Measurements from ENCODE around the gene SLC18B1.

Gene SLC18B1

DNA sequence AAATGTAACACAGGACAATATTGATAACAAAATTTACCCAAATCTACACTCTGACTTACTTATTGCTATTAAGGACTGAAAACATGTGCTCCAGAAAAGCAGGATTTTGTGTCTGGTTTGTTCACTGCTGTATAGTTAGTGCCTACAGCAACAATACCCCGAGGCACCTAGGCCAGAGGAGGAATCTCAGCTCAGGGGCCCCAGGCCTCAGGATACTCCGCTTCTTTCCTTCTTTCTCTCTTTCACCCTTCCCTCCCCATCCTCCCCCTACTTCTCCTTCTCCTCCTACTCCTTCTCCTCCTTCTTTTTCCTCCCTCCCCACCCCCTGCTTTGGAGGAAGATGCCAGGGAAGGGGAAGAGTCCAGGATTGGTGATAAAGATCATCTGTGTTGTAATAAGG is 39.7 kb downstream of the SLC18B1 start:
- H3K4me3 ChIP-seq (ENCODE audit: low read length): no peak overlapping the region
- no peak for DNase-seq (ENCODE audit: low read depth)
- TF ChIP-seq, protein P1, sequence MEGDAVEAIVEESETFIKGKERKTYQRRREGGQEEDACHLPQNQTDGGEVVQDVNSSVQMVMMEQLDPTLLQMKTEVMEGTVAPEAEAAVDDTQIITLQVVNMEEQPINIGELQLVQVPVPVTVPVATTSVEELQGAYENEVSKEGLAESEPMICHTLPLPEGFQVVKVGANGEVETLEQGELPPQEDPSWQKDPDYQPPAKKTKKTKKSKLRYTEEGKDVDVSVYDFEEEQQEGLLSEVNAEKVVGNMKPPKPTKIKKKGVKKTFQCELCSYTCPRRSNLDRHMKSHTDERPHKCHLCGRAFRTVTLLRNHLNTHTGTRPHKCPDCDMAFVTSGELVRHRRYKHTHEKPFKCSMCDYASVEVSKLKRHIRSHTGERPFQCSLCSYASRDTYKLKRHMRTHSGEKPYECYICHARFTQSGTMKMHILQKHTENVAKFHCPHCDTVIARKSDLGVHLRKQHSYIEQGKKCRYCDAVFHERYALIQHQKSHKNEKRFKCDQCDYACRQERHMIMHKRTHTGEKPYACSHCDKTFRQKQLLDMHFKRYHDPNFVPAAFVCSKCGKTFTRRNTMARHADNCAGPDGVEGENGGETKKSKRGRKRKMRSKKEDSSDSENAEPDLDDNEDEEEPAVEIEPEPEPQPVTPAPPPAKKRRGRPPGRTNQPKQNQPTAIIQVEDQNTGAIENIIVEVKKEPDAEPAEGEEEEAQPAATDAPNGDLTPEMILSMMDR (conservative IDR thresholded peaks at IDR 0.05; ENCODE audit: low read depth, low read length): no peak

DNA sequence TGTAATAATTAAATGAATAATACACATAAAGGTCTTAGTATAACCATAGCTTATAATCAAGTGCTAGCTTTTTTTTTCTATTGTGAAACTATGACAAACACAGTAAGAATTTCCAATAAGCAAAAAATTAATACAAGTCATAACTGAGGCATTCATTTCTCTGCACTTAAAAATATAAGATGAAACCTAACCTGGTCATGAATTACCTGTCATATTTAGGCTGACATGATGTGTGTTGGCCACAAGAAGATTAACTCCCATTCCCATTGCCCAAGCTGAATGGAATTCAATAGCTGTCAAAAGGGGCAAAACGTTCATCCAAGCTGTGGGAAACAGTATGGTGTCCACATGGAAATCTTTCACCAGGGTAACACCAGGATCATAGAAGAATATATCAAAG is 46.2 kb downstream of the SLC18B1 start:
- no peak for DNase-seq (ENCODE audit: low read depth)
- TF ChIP-seq, protein P1 (conservative IDR thresholded peaks at IDR 0.05; ENCODE audit: low read depth, low read length): no peak
- H3K4me3 ChIP-seq (ENCODE audit: low read length): no peak overlapping the region

DNA sequence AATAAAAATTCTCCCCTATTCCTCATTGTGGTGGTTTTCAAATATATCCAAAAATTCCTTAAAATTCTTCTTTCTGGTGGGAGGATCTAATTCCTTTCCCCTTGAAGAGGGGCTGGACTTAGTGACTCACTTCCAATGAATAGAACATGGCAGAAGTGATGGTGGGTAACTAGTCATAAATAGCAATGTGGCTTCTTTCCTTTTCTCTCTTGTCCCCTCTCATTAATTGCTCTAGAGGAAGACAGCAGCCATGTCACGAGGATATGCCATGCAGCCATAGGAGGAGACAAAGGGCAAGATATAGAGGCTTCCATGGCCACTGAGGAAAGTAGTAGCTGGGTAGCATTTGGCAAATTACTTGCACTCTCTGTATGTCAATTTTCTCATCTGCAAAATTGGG is 46.6 kb downstream of the SLC18B1 start:
- H3K4me3 ChIP-seq (ENCODE audit: low read length): no peak overlapping the region
- DNase-seq (ENCODE audit: low read depth): no peak
- TF ChIP-seq, protein P1 (conservative IDR thresholded peaks at IDR 0.05; ENCODE audit: low read depth, low read length): no peak

DNA sequence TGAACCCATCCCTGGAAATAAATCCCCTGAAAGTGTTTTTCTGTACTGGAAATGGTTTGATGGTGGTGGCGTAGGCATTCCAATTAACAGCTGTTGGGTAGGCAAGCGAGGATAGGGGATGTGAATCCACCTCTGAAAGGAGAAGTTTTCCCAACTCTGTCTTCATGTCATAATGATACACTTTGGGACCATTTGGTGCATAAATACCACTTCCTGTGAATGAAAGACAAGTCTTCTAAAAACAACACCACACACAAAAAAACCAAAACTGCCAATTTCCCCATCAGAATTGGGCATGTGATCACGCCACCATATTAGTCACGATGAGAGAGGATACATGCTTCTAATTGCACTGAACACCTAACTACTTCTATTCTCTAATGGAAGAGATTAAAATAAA is 47.1 kb downstream of the SLC18B1 start:
- no peak overlapping the region for H3K4me3 ChIP-seq (ENCODE audit: low read length)
- no peak for DNase-seq (ENCODE audit: low read depth)
- TF ChIP-seq, protein P1 (conservative IDR thresholded peaks at IDR 0.05; ENCODE audit: low read depth, low read length): no peak

GRCh38 chr6:132750455-132751248 is 47.8 kb downstream of the SLC18B1 start:
- TF ChIP-seq, protein P1 (conservative IDR thresholded peaks at IDR 0.05; ENCODE audit: low read depth, low read length): no peak
- no peak for DNase-seq (ENCODE audit: low read depth)
- H3K4me3 ChIP-seq (ENCODE audit: low read length): no peak overlapping the region

GRCh38 chr6:132749111-132749510 is 49.3 kb downstream of the SLC18B1 start:
- TF ChIP-seq, protein P1 (conservative IDR thresholded peaks at IDR 0.05; ENCODE audit: low read depth, low read length): no peak
- DNase-seq (ENCODE audit: low read depth): no peak
- no peak overlapping the region for H3K4me3 ChIP-seq (ENCODE audit: low read length)

GRCh38 chr6:132748446-132748845 is 50.0 kb downstream of the SLC18B1 start:
- H3K4me3 ChIP-seq (ENCODE audit: low read length): no peak overlapping the region
- no peak for DNase-seq (ENCODE audit: low read depth)
- TF ChIP-seq, protein P1 (conservative IDR thresholded peaks at IDR 0.05; ENCODE audit: low read depth, low read length): no peak

All from retinal pigment epithelial cell (primary cell).